ENCODE results near the gene MTF1.
A peak's percentile ranks its signal among the peaks of the same experiment; 100 is the strongest.

Gene MTF1

GRCh38 chr1:37888022-37888700 lies 28.8 kb upstream of the MTF1 start:
- ATAC-seq (no peak), DNase-seq (no peak)
- no peak overlapping the region for H3K27ac Mint-ChIP-seq
- no peaks in the 10 kb centered on the region for H3K27me3 Mint-ChIP-seq
- peaks cover 39% of the 10 kb centered on the region for H3K36me3 Mint-ChIP-seq (ENCODE audit: low read depth)
- H3K9me3 Mint-ChIP-seq: no peaks in the 10 kb centered on the region
- peaks cover 10% of the 10 kb centered on the region for H3K4me1 Mint-ChIP-seq
- no peak overlapping the region for H3K4me3 Mint-ChIP-seq

- DNase-seq: no peak
- no peaks in the 10 kb centered on the region for H3K9me3 Mint-ChIP-seq
- peak overlapping the region; percentile 44 for H3K27ac Mint-ChIP-seq
- H3K4me3 Mint-ChIP-seq: no peak overlapping the region
- peaks cover 4% of the 10 kb centered on the region for H3K4me1 Mint-ChIP-seq
- ATAC-seq: no peak
- H3K36me3 Mint-ChIP-seq (ENCODE audit: low read depth): peaks cover 49% of the 10 kb centered on the region
- H3K27me3 Mint-ChIP-seq: no peaks in the 10 kb centered on the region
These were observed 24.8 kb upstream of the MTF1 start for GRCh38 chr1:37884145-37884544.

GRCh38 chr1:37883671-37884070 lies 24.3 kb upstream of the MTF1 start:
- Mint-ChIP-seq H3K9me3 (no peaks in the 10 kb centered on the region), H3K27me3 (no peaks in the 10 kb centered on the region), H3K27ac (peak overlapping the region; percentile 1), H3K36me3 (ENCODE audit: low read depth) (peaks cover 49% of the 10 kb centered on the region), H3K4me3 (no peak overlapping the region), H3K4me1 (peaks cover 4% of the 10 kb centered on the region)
- ATAC-seq: no peak
- no peak for DNase-seq

- Mint-ChIP-seq H3K27ac (no peak overlapping the region), H3K9me3 (no peaks in the 10 kb centered on the region), H3K27me3 (no peaks in the 10 kb centered on the region), H3K36me3 (ENCODE audit: low read depth) (peaks cover 33% of the 10 kb centered on the region), H3K4me1 (peaks cover 4% of the 10 kb centered on the region), H3K4me3 (no peak overlapping the region)
- ATAC-seq (no peak), DNase-seq (no peak)
These were observed 20.5 kb upstream of the MTF1 start for GRCh38 chr1:37879865-37880264.

GRCh38 chr1:37878071-37878470 lies 18.7 kb upstream of the MTF1 start:
- ATAC-seq (no peak), DNase-seq (no peak)
- Mint-ChIP-seq H3K4me3 (no peak overlapping the region), H3K27me3 (no peaks in the 10 kb centered on the region), H3K4me1 (no peaks in the 10 kb centered on the region), H3K36me3 (ENCODE audit: low read depth) (peaks cover 36% of the 10 kb centered on the region), H3K9me3 (no peaks in the 10 kb centered on the region), H3K27ac (no peak overlapping the region)

GRCh38 chr1:37875833-37876232 lies 16.4 kb upstream of the MTF1 start:
- peaks cover 29% of the 10 kb centered on the region for H3K36me3 Mint-ChIP-seq (ENCODE audit: low read depth)
- DNase-seq: no peak

GRCh38 chr1:37872692-37873091 lies 13.3 kb upstream of the MTF1 start:
- Mint-ChIP-seq H3K27ac (no peak overlapping the region), H3K27me3 (no peaks in the 10 kb centered on the region), H3K36me3 (ENCODE audit: low read depth) (peaks cover 32% of the 10 kb centered on the region), H3K4me1 (no peaks in the 10 kb centered on the region), H3K9me3 (no peaks in the 10 kb centered on the region), H3K4me3 (no peak overlapping the region)
- DNase-seq (no peak), ATAC-seq (no peak)

More at GRCh38 chr1:37875833-37876232, 16.4 kb upstream of the MTF1 start:
- Mint-ChIP-seq H3K9me3 (no peaks in the 10 kb centered on the region), H3K4me1 (no peaks in the 10 kb centered on the region), H3K27me3 (no peaks in the 10 kb centered on the region), H3K27ac (no peak overlapping the region), H3K4me3 (no peak overlapping the region)
- no peak for ATAC-seq

GRCh38 chr1:37868466-37868865 lies 9.1 kb upstream of the MTF1 start:
- no peak overlapping the region for H3K4me3 Mint-ChIP-seq
- ATAC-seq (no peak), DNase-seq (no peak)
- H3K27ac Mint-ChIP-seq: peak overlapping the region; percentile 46
- H3K27me3 Mint-ChIP-seq: no peaks in the 10 kb centered on the region
- peaks cover 9% of the 10 kb centered on the region for H3K4me1 Mint-ChIP-seq
- no peaks in the 10 kb centered on the region for H3K9me3 Mint-ChIP-seq
- peaks cover 33% of the 10 kb centered on the region for H3K36me3 Mint-ChIP-seq (ENCODE audit: low read depth)

GRCh38 chr1:37867784-37868183 lies 8.4 kb upstream of the MTF1 start:
- H3K4me1 Mint-ChIP-seq: peaks cover 9% of the 10 kb centered on the region
- no peak for ATAC-seq

GRCh38 chr1:37866491-37866890 lies 7.1 kb upstream of the MTF1 start:
- peaks cover 29% of the 10 kb centered on the region for H3K36me3 Mint-ChIP-seq (ENCODE audit: low read depth)
- no peak overlapping the region for H3K4me3 Mint-ChIP-seq
- H3K9me3 Mint-ChIP-seq: no peaks in the 10 kb centered on the region
- peaks cover 9% of the 10 kb centered on the region for H3K4me1 Mint-ChIP-seq
- H3K27ac Mint-ChIP-seq: peak overlapping the region; percentile 54
- ATAC-seq (no peak), DNase-seq (no peak)
- no peaks in the 10 kb centered on the region for H3K27me3 Mint-ChIP-seq

More at GRCh38 chr1:37867784-37868183, 8.4 kb upstream of the MTF1 start:
- Mint-ChIP-seq H3K27me3 (no peaks in the 10 kb centered on the region), H3K27ac (no peak overlapping the region), H3K4me3 (no peak overlapping the region), H3K9me3 (no peaks in the 10 kb centered on the region), H3K36me3 (ENCODE audit: low read depth) (peaks cover 27% of the 10 kb centered on the region)
- no peak for DNase-seq

- peak overlapping the region; percentile 38 for H3K27ac Mint-ChIP-seq
- peak; percentile 38 for DNase-seq
- peak; percentile 93 for ATAC-seq
These were observed 6.1 kb upstream of the MTF1 start for GRCh38 chr1:37865348-37866120.

GRCh38 chr1:37862330-37862729 lies 2.9 kb upstream of the MTF1 start:
- Mint-ChIP-seq H3K27me3 (no peaks in the 10 kb centered on the region), H3K9me3 (no peaks in the 10 kb centered on the region), H3K4me1 (peaks cover 29% of the 10 kb centered on the region), H3K4me3 (no peak overlapping the region), H3K27ac (peak overlapping the region; percentile 57), H3K36me3 (ENCODE audit: low read depth) (peaks cover 23% of the 10 kb centered on the region)
- no peak for DNase-seq
- ATAC-seq: no peak

More at GRCh38 chr1:37865348-37866120, 6.1 kb upstream of the MTF1 start:
- H3K36me3 Mint-ChIP-seq (ENCODE audit: low read depth): peaks cover 29% of the 10 kb centered on the region
- H3K4me3 Mint-ChIP-seq: no peak overlapping the region
- peaks cover 12% of the 10 kb centered on the region for H3K4me1 Mint-ChIP-seq
- no peaks in the 10 kb centered on the region for H3K27me3 Mint-ChIP-seq
- no peaks in the 10 kb centered on the region for H3K9me3 Mint-ChIP-seq

GRCh38 chr1:37861151-37861550 lies 1.8 kb upstream of the MTF1 start:
- no peak overlapping the region for H3K27ac Mint-ChIP-seq
- H3K36me3 Mint-ChIP-seq (ENCODE audit: low read depth): peaks cover 31% of the 10 kb centered on the region
- ATAC-seq (no peak), DNase-seq (no peak)
- H3K9me3 Mint-ChIP-seq: no peaks in the 10 kb centered on the region
- H3K4me3 Mint-ChIP-seq: peak overlapping the region; percentile 97
- H3K27me3 Mint-ChIP-seq: no peaks in the 10 kb centered on the region
- peaks cover 38% of the 10 kb centered on the region for H3K4me1 Mint-ChIP-seq

GRCh38 chr1:37860346-37860666 lies 914 bp upstream of the MTF1 start:
- H3K4me1 Mint-ChIP-seq: peaks cover 41% of the 10 kb centered on the region
- ATAC-seq: no peak

GRCh38 chr1:37858931-37859506 lies 373 bp downstream of the MTF1 start:
- ATAC-seq (no peak), DNase-seq (no peak)
- no peaks in the 10 kb centered on the region for H3K27me3 Mint-ChIP-seq
- H3K4me3 Mint-ChIP-seq: peak overlapping the region; percentile 97
- H3K4me1 Mint-ChIP-seq: peaks cover 46% of the 10 kb centered on the region
- H3K36me3 Mint-ChIP-seq (ENCODE audit: low read depth): peaks cover 31% of the 10 kb centered on the region
- H3K9me3 Mint-ChIP-seq: no peaks in the 10 kb centered on the region
- H3K27ac Mint-ChIP-seq: peak overlapping the region; percentile 98

More at GRCh38 chr1:37860346-37860666, 914 bp upstream of the MTF1 start:
- Mint-ChIP-seq H3K9me3 (no peaks in the 10 kb centered on the region), H3K4me3 (peak overlapping the region; percentile 97), H3K36me3 (ENCODE audit: low read depth) (peaks cover 33% of the 10 kb centered on the region), H3K27ac (peak overlapping the region; percentile 98), H3K27me3 (no peaks in the 10 kb centered on the region)
- no peak for DNase-seq

All from activated naive CD8-positive, alpha-beta T cell treated with anti-CD3 and anti-CD28 coated beads, Interleukin-2, amount 50 U/mL, for 24 hours (primary cell).